B cell (primary cell): ENCODE results near the gene CD300H.

Experiments
- CTCF ChIP-seq: fragments of 200-600 bp; IDR thresholded peaks from one replicate; pipeline ENCODE4 v1.8.0; 2022; ENCODE audit warnings: antibody characterized with exemption, mild to moderate bottlenecking
- EZH2 ChIP-seq: IDR thresholded peaks from 2 replicates; pipeline ENCODE4 v1.6.1; 2012; ENCODE audit warnings: borderline replicate concordance, low read depth, mild to moderate bottlenecking, moderate library complexity, low read length; ENCODE audit not compliant: insufficient read depth, poor library complexity, severe bottlenecking

DNA sequence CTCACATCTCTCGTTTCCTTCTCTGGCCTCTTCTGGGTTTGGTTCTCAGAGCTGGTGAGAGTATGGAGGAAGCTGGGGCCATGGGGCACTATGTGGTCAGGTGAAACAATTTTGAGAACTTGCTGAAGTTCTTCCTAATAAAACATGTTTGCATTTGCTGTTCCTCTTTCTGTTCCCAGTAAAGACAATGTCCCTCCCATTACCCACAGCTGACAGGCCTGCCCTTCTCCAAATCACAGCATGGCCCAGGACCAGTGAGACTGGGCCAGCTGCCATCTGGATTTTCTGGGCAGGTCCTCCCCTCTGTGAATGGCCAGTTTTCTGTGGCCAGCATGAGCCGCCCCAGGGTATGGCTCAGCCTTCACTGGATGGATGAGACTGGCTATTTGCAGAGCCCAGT is at the start of gene CD300H:
- TF ChIP-seq CTCF (no peak), EZH2 (no peak)
